Stimulated activated CD8-positive, alpha-beta memory T cell treated with anti-CD3 and anti-CD28 coated beads, Interleukin-15, amount 100 ng/mL, for 1 hour (primary cell): Measurements from ENCODE around the gene ARL8A.
A peak's percentile ranks its signal among the peaks of the same experiment; 100 is the strongest.
"Not testable (repeated sequence)": the region's sequence is repeated elsewhere in the genome, so short reads cannot be mapped to it uniquely, and the experiment has no call there.

Experiments used
- DNase-seq: peaks from one replicate; pipeline ENCODE4 v3.0.0-alpha.2; 2020; ENCODE audit warnings: low read depth

The ARL8A gene

DNA sequence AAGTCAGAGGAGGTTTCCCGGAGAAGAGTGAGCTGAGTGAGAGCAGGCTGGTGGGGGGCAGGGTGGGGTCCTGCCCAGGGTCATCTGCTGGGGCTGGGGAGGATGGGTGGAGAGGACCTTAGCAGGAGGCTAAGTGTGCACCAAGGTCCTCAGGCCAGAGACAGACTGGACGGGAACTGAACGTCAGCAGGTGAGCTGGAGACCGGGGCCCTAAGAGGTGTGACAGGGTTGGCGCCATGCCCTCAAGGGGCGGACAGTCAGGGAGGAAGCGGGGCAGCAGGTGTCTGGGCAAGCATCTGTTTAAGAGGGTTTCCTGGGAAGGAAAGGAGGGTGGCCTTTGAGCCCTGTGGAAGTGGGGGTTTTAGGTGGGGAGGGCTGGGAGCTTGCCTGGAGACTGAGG lies 29.5 kb upstream of the ARL8A start:
- no peak for DNase-seq

DNA sequence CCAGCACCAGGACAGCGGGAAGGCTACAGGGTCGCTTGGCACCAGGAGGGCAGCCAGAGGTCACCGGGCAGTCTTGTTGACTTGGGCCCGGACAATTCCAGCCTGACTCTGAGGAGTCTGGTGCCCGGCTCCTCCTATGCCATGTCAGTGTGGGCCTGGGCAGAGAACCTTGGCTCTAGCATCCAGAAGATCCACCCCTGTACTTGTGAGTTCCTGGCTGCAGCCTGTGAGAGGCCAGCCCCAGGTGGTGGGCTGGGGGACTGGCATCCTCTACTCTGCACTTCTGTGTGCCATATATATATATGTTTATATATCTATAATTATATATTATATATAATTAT lies 27.4 kb upstream of the ARL8A start:
- DNase-seq: no peak

GRCh38 chr1:202171292-202172014 lies 26.9 kb upstream of the ARL8A start:
- no peak for DNase-seq

GRCh38 chr1:202170726-202171125 lies 26.2 kb upstream of the ARL8A start:
- no peak for DNase-seq

GRCh38 chr1:202168861-202169260 lies 24.3 kb upstream of the ARL8A start:
- DNase-seq: no peak

DNA sequence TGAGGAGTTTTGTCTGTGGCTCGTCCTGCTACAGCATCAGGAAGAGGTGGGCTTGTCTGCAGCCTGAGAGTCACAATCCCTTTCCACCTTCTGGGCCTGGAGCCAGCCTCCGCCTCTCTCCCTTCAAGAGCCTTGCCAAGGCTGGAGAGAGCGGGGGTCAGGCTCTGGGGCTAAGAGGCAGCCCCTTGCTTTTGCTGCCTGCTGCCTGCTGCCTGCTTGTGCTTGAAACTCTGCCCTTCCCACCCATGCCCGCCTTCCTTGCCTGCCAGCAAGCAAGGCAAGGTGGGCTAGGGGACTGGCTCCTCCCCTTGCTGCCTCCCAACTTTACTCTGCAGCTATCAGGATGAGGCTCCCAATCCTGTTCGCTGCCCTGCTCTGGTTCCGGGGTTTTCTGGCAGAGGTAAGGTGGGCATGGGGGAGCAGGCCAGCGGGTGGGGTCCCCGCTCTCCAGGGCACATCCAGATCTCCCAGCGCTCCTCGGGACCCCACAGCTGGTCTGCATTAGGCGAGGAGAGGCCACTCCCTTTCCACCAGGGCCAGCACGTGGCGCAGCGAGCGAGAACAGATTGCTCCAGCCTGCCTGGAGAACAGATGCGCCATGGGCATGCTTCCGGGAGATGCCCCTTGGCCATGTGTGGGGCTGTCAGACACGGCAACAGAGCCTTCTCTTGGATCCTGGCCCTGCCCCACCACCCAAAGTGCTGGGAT lies 23.3 kb upstream of the ARL8A start:
- no peak for DNase-seq

GRCh38 chr1:202167054-202167453 lies 22.5 kb upstream of the ARL8A start:
- DNase-seq: not testable (repeated sequence)

- DNase-seq: no peak
These were observed 21.7 kb upstream of the ARL8A start for GRCh38 chr1:202165942-202166843.

DNA sequence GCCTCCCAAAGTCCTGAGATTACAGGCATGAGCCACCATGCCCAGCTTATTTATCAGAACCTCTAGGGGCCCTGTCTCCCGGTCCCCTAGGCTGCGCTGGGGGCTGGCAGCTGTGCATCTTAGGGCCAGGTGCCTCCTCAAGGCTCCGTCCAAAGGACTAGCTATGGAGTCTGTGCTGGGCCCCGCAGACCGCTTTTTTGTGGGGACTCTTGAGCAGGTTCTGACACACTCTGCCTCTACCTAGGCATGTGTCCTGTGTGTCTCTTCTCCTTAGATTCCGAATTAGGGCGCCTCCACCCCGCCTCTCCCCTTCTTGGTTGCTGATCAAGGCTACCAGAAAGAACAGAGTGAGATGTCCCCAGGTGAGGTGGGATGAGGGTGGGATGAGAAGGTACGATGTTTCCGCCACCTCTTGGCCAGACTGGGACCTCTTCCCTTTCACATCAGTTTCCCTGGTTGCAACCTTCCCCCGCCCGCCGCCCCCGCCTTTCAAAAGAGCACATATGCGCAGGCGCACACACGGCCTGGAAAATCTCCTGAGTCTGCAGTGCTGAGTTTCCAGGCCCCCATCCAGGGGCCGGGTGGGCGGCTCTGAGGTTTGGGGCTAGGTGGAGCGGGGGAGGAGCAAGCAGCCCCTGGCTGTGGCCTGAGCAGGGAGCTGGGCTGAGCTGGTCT lies 20.9 kb upstream of the ARL8A start:
- no peak for DNase-seq

GRCh38 chr1:202164271-202165037 lies 19.9 kb upstream of the ARL8A start:
- DNase-seq: no peak

DNA sequence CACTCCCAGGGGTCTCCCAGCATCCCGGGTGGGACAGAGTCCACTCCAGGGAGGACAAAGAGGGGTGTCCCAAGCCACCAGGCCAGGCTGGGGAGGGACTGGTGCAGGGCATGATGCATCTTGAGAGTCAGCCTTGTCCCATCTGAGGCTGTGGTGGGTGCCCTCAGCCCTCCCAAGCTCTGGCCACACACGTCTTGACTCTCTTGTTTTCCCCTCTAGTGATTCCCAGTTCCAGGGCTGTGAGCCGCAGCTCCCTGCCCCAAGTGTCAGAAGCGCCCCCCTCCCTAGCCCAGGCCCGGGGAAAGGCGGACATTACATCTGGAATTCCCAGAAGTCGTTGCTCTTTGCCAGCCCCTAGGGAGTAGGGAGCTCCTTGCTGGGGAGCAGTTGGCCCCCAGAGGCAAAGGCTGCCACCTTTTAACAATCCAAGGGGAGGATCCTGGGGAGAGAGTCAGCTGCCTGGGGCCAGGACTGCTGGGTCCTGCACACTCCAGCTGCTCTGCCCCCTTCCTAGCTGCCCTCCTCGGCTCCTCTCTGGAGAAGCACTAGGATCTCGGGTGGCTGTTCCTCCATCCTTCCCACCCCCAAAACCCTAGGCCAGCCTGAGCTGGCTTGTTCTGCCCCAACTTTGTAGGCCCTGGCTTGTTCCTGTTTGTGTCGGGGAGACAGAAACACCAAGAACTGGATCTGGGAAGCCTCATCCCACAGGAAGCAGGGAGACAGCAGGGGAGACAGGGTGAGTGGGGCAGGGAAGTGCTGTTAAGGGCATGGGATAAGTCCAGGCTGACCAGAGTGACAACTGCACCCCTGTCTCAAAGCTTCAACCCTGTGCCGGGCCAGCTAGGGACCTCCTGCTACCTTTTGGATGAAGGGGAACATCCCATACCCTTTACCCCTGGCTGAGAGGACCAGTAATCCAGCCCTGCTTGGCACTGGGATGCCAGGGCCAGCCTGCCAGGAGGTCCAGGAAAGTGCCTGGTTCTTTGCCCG lies 19.0 kb upstream of the ARL8A start:
- no peak for DNase-seq

- DNase-seq: no peak
These were observed 18.1 kb upstream of the ARL8A start for GRCh38 chr1:202162418-202163280.

DNA sequence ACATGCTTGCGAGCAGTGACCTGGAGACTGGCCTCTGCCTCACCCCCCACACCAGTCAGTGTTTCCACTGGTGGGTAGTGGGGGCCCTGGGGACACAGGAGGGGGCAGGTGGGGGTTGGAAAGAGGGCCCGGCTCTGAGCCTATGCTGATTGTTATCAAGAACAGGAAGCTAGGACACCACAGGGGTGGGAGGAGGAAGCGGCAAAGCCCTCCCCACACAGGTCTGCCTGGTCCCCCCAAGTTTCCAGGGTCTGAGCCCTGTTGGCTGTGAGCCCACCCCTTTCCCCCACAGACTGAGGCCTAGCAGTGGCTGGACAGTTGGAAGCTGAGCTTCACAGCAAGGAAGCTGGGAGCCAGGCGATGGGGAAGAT lies 17.5 kb upstream of the ARL8A start:
- no peak for DNase-seq

DNA sequence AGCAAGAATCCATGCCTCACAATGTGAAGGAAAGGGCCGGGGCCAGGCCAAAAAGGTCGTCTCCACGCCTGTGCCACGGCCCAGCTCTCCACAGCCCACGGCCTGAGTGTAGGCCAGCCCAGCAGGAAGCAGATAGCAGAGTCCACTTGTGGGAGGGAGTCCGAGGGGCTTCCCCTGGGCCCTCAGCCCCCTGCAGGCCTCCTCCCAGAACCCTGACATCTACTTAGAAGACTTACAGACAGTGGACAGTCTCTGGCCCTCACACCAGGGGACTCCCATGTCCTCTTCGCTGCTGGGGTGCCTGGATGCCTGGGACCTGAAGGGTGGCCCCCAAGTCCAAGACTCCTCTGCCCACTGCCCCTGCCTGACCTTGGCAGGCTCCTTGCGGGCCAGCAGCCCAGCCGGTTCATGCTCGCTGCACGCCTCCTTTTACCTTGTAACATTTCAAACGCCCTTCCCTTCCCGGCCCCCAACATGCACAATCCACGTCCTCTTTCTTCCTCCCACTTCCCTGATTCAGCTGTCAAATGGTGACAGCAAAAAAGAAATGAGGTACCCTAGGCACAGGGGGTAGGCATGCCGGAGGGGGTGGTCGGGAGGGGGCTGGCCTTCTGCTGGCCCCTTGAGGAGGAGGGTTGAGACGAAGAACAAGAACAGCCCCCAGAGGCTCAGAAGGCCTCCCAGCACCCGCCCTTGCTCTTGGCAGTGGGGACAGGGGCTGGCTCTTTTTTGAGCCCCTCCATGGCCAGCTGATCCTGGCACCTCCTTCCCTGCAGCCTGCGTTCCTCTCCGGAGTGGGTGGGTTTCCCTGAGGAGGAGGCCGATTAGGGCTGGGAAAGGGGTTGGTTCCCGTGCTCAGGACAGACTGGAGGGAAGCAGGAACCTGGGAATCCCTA lies 16.9 kb upstream of the ARL8A start:
- no peak for DNase-seq

GRCh38 chr1:202160377-202160940 lies 15.9 kb upstream of the ARL8A start, which contains the start of gene PTPN7:
Gene PTPN7, minus strand, starts transcription at chr1:202160602. Its CDS starts 1,200 bp downstream, at chr1:202159402.
- DNase-seq: peak; percentile 78

DNA sequence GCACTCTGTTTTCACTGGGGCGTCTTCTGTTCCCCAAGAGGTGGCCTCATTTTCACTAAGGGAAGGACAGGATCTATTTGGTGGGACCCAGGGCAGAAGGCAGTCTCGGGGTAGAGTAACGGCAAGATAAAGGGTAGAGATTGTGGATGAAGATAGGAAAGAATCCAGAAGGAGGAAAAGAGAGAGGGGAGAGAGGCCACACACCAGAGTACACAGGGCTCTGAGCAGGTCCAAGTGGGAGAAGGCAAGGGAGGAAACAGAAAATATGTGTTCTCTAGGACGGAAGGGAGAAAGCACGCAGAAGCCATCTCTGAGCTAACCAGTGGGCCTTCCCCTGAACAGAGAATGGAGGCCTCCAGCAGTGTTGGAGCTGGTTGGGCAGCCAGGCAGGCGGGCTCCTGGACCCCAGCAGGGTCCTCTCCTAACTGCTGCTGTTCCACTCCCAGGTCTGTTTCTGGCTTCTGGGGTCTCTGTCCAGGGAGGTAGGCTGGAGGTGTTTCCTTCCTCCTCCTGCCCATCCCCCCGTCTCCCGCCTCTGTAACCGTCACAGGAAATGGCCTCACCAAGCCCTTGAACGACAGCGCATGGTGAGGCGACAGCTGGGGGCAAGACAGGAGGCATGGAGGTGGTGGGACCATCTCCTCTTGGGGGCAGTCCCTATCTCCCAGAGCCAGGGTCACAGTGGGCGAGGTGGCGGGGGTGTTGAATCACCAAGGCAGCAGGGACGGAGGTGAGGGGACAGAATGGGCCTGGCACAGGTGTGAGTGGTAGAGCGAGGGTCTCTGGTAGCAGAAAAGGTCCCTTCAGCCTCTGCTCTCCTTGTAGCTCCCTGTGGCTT lies 15.2 kb upstream of the ARL8A start:
- no peak for DNase-seq
